ENCODE results near the gene CD82.
A peak's percentile ranks its signal among the peaks of the same experiment; 100 is the strongest.
"Not testable (repeated sequence)": the region's sequence is repeated elsewhere in the genome, so short reads cannot be mapped to it uniquely, and the experiment has no call there.

The CD82 gene

DNA sequence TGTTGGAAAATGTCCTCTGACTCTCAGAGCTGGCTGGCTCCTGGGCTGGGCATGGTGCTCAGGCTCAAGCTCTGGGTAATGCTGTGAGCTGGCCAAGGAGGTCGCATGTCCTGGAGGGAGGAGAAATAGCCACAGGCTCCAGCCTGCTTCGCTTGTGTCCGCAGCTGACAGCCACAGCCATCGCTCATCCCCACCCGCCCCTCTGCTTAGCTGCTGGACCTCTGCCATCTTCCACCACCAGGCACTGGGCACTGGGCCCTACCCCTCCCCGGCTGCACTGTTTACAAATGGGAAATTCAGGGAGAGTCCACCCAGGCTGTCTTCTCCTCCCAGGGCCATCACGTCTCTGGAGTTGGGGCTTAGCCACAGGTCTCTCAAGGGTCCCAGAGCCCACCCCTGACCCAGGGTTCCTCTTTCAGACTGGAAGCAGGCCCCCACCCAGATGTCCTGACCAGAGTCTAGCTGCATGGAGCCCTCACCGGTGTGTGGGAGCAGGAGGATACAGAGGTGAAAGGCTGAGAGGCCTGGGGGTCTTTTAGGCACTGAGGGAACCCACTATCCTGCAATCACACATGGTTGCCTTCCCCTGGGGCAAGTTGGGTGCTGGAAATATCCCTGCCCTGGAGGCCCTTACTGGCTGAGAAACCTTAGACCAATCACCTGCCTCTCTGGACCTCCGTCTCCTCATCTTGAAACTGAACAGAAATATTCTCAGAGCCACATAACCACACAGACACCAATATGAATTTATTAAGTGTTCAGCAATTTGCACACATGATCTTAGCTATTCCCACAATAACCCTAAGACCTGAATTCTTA lies 62.7 kb downstream of the CD82 start:
- H3K27me3 Mint-ChIP-seq = peaks cover 16% of the 10 kb centered on the region
- peaks cover 4% of the 10 kb centered on the region for H3K36me3 Mint-ChIP-seq
- no peaks in the 10 kb centered on the region for H3K9me3 Mint-ChIP-seq
- no peak overlapping the region for H3K4me3 Mint-ChIP-seq
- H3K4me1 Mint-ChIP-seq = peaks cover 35% of the 10 kb centered on the region
- no peak overlapping the region for H3K27ac Mint-ChIP-seq
- ATAC-seq = no peak

- no peak for ATAC-seq
- no peak overlapping the region for H3K27ac Mint-ChIP-seq
These were observed 63.6 kb downstream of the CD82 start for GRCh38 chr11:44628730-44629700.

DNA sequence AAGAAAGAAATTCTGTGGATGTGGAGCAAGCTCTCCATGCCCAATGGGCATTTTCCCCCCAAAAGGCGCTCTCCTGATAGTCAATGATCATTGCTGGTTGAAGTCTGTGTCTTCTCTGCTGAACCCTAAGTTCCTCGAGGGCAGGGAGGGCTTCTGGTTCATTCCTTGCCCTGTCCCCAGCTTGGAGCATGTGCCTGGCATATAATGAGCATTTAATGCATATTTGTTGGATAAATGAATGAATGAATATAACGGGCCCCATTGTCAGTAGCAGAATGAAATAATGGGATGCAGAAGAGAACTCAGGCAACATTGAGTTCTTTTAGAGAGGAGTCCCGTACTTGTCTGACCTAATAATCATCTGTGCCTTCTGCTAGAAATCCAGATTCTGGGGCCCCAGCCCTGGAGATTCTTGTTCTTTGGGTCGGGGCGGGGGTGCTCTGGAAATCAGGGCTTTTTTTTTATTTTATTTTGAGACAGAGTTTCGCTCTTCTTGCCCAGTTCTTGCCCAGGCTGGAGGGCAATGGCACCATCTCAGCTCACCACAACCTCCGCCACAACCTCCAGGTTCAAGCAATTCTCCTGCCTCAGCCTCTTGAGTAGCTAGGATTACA lies 64.4 kb downstream of the CD82 start:
- H3K9me3 Mint-ChIP-seq = no peaks in the 10 kb centered on the region
- ATAC-seq = no peak
- no peak overlapping the region for H3K4me3 Mint-ChIP-seq
- peaks cover 33% of the 10 kb centered on the region for H3K27me3 Mint-ChIP-seq
- H3K27ac Mint-ChIP-seq = no peak overlapping the region
- H3K4me1 Mint-ChIP-seq = peaks cover 18% of the 10 kb centered on the region
- H3K36me3 Mint-ChIP-seq = peaks cover 4% of the 10 kb centered on the region

More at GRCh38 chr11:44628730-44629700, 63.6 kb downstream of the CD82 start:
- Mint-ChIP-seq H3K9me3 (no peaks in the 10 kb centered on the region), H3K36me3 (peaks cover 4% of the 10 kb centered on the region), H3K4me3 (no peak overlapping the region), H3K27me3 (peaks cover 25% of the 10 kb centered on the region), H3K4me1 (peaks cover 26% of the 10 kb centered on the region)

- H3K36me3 Mint-ChIP-seq = peaks cover 4% of the 10 kb centered on the region
- H3K9me3 Mint-ChIP-seq = no peaks in the 10 kb centered on the region
- ATAC-seq = no peak
- no peak overlapping the region for H3K4me3 Mint-ChIP-seq
- no peak overlapping the region for H3K27ac Mint-ChIP-seq
- peaks cover 10% of the 10 kb centered on the region for H3K4me1 Mint-ChIP-seq
- H3K27me3 Mint-ChIP-seq = peaks cover 42% of the 10 kb centered on the region
These were observed 65.2 kb downstream of the CD82 start for GRCh38 chr11:44630511-44631210.

DNA sequence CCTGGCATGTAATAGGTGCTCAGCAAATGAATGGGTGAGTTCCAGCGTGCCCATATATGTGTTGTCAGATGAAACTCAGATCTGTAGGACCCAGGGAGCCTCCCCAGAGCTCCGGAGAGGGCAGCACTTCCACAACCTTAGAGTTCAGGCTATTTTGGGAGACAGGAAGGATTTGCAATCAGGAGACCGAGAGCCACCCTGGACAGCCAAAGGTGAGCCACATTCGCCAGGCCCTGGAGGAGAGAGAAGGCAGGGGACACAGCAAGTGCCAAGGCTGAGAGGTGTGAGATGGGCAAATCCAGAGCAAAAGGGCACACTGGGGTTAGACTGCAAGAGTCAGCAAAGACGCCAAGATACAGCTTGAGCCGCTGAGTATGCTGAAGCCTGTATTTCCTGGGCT lies 66.4 kb downstream of the CD82 start:
- H3K27ac Mint-ChIP-seq = no peak overlapping the region

DNA sequence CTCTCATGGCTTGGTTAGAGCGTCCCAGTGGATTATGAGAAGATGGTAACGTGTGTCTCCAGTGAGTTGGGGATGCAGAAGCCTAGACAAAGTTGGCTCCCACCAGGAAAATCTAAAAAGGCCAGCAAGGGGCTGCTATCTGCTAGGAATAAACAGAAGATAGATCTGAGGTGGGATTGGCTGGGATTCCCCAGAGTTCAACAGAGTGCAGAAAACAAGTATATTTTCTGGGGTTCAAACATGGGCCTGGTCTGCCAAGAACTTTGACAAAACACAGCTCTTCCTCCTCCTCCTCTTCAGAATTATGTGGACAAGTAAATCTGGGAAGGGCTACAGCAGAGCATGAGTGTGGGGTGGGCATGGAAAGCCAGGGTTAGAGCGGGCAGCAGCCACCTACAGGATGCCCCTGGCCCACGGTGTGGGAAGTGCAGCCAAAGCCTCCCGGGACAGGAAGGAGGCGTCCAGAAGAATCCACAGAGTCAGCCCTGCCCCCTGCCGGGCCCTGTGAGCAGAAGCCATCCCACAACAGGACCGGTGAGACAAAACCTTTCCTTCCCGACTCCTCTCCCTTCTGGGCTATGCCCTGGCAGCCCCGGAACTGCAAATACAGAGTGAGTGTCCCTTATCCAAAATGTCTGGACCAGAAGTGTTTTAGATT lies 67.1 kb downstream of the CD82 start:
- Mint-ChIP-seq H3K27ac (no peak overlapping the region), H3K9me3 (no peaks in the 10 kb centered on the region), H3K36me3 (no peaks in the 10 kb centered on the region), H3K4me1 (peaks cover 5% of the 10 kb centered on the region), H3K27me3 (peaks cover 61% of the 10 kb centered on the region), H3K4me3 (no peak overlapping the region)
- peak; percentile 67 for ATAC-seq

More for the DNA sequence above, 66.4 kb downstream of the CD82 start:
- ATAC-seq = no peak
- Mint-ChIP-seq H3K4me3 (no peak overlapping the region), H3K27me3 (peaks cover 53% of the 10 kb centered on the region), H3K4me1 (peaks cover 5% of the 10 kb centered on the region), H3K36me3 (no peaks in the 10 kb centered on the region), H3K9me3 (no peaks in the 10 kb centered on the region)

- no peaks in the 10 kb centered on the region for H3K36me3 Mint-ChIP-seq
- peaks cover 61% of the 10 kb centered on the region for H3K27me3 Mint-ChIP-seq
- H3K4me1 Mint-ChIP-seq = peaks cover 5% of the 10 kb centered on the region
- H3K4me3 Mint-ChIP-seq = no peak overlapping the region
- no peak for ATAC-seq
- H3K9me3 Mint-ChIP-seq = no peaks in the 10 kb centered on the region
- H3K27ac Mint-ChIP-seq = no peak overlapping the region
These were observed 68.2 kb downstream of the CD82 start for GRCh38 chr11:44633641-44634040.

DNA sequence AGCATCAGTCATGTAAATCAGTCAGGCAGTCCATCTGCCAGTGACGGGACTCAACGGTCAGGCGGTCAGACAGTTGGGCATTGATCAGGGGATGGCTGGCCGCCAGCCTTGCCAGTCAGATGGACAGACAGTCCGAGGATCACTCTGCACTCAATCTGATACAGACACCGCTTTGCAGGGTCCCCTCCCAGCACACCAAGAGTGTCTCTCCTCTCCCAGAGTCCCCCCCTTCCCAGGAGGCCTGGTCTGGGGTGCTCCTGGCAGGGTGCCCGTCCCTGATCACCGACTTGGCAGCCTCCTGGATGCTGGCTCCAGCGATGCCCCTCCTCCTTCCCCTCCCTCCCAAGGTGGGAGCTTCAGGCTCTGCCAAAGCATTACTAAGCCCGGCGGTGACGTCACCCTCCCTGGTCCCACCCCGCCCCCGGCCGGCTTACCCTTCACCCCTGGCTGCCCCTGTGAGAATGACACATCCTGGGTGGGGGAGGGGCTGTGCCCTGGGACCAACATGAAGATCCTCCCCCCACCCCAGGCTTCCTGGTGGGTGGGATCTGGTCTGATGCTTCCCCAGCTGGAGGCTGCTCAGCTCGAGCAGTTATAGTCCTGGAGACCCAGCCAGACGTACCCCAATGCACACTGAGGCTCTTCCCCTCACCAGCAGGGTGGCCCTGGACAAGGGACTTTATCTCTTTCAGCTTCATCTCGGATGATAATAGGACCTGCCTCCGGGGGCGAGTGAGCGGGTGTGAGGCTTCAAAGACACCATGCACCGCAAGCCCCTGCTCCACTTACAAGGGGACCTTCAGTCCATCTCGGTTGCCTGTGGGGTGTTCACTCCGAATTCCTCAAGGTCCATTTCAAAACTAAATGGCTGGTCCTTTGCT lies 69.2 kb downstream of the CD82 start:
- Mint-ChIP-seq H3K4me1 (peaks cover 5% of the 10 kb centered on the region), H3K27ac (no peak overlapping the region), H3K36me3 (no peaks in the 10 kb centered on the region), H3K27me3 (peaks cover 61% of the 10 kb centered on the region), H3K9me3 (no peaks in the 10 kb centered on the region), H3K4me3 (no peak overlapping the region)
- ATAC-seq = no peak

DNA sequence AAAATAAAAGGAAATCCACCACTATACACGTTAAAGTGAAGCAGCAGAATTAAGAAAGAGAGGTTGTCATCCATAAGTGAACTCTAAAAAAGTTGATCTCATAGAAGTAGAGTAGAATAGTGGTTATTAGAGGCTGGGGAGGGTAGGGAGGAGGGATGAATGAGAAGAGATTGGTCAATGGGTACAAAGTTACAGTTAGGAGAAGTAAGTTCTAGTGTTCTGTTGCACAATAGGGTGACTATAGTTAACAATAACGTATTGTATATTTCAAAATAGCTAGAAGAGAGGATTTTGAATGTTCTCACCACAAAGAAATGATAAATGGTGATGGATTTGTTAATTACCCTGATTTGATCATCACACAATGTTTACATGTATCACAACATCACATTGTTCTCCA lies 72.0 kb downstream of the CD82 start:
- ATAC-seq = no peak
- Mint-ChIP-seq H3K4me3 (no peak overlapping the region), H3K27ac (no peak overlapping the region), H3K4me1 (peaks cover 4% of the 10 kb centered on the region), H3K27me3 (peaks cover 45% of the 10 kb centered on the region), H3K9me3 (peaks cover 7% of the 10 kb centered on the region), H3K36me3 (no peaks in the 10 kb centered on the region)

DNA sequence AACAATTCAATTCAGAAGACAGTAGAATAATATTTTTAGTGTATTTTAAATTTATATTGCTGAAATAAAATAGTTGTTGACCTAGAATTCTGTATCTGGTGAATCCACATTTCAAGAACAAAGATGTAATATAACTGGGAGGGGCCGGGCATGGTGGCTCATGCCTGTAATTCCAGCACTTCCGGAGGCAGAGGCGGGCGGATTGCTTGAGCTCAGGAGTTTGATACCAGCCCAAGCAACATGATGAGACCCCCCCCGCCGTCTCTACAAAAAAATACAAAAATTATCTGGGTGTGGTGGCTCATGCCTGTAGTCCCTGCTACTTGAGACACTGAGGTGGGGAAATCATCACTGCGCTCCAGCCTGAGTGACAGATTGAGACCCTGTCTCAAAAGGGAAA lies 72.6 kb downstream of the CD82 start:
- Mint-ChIP-seq H3K27ac (no peak overlapping the region), H3K27me3 (peaks cover 45% of the 10 kb centered on the region), H3K36me3 (no peaks in the 10 kb centered on the region), H3K9me3 (peaks cover 11% of the 10 kb centered on the region), H3K4me1 (no peaks in the 10 kb centered on the region), H3K4me3 (no peak overlapping the region)
- ATAC-seq = no peak

DNA sequence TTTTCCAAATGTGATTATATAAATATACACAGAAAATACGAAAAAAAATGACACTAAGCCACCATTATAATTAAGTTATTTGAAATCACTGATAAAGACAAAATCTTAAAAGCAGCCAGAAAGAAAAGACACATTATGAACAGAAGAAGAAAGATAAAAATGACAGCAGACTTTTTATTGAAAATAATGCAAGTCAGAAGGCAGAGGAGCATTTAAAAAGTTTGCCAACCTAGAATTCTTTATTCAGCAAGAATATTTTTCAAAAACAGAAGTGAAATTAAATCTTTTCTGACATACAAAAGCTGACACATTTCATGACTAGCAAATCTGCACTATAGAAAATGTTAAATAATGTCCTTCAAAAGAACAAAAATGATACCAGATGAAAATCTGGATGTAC lies 77.8 kb downstream of the CD82 start:
- Mint-ChIP-seq H3K36me3 (peaks cover 14% of the 10 kb centered on the region), H3K27me3 (peaks cover 41% of the 10 kb centered on the region), H3K9me3 (peaks cover 31% of the 10 kb centered on the region), H3K4me1 (no peaks in the 10 kb centered on the region), H3K4me3 (no peak overlapping the region), H3K27ac (no peak overlapping the region)
- ATAC-seq = no peak

GRCh38 chr11:44645827-44646226 lies 80.4 kb downstream of the CD82 start:
- no peak overlapping the region for H3K4me3 Mint-ChIP-seq
- H3K9me3 Mint-ChIP-seq = peaks cover 29% of the 10 kb centered on the region
- H3K4me1 Mint-ChIP-seq = no peaks in the 10 kb centered on the region
- no peak overlapping the region for H3K27ac Mint-ChIP-seq
- H3K36me3 Mint-ChIP-seq = peaks cover 14% of the 10 kb centered on the region
- ATAC-seq = no peak
- H3K27me3 Mint-ChIP-seq = peaks cover 51% of the 10 kb centered on the region

DNA sequence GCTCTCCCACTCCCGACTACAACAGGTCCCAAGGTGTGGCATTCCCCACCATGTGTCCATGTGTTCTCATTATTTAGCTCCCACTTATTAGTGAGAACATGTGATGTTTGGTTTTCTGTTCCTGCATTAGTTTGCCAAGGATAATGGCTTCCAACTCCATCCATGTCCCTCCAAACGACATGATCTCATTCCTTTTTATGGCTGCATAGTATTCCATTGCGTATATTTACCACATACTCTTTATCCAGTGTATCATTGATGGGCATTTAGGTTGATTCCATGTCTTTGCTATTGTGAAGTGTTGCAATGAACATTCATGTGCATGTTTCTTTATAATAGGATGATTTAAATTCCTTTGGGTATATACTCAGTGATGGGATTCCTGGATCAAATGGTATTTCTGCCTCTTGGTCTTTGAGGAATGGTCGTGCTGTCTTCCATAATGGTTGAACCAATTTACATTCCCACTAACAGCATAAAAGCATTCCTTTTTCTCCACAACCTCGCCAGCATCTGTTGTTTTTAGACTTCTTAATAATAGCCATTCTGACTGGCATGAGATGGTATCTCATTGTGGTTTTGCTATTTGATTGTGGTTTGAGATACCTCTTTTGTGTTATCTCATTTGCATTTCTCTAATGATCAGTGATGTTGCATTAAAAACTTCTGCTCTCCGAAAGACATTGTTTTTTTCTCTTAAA lies 81.9 kb downstream of the CD82 start:
- Mint-ChIP-seq H3K36me3 (peaks cover 14% of the 10 kb centered on the region), H3K27me3 (peaks cover 51% of the 10 kb centered on the region), H3K9me3 (peaks cover 24% of the 10 kb centered on the region), H3K4me1 (peaks cover 12% of the 10 kb centered on the region)
- H3K27ac Mint-ChIP-seq, ATAC-seq, H3K4me3 Mint-ChIP-seq: not testable (repeated sequence)
